Measurements from ENCODE around the gene C1orf87.

The C1orf87 gene

GRCh38 chr1:60065199-60065598 lies 8.4 kb downstream of the C1orf87 start:
- no peak for DNase-seq (ENCODE audit: low read depth)
- no peak for TF ChIP-seq CTCF (IDR thresholded peaks at IDR 0.05; ENCODE audit: control insufficient read depth, extremely low read depth, insufficient read depth)
- H3K4me3 ChIP-seq (ENCODE audit: low read depth, low read length): no peak overlapping the region

- no peak for TF ChIP-seq CTCF (IDR thresholded peaks at IDR 0.05; ENCODE audit: control insufficient read depth, extremely low read depth, insufficient read depth)
- no peak overlapping the region for H3K4me3 ChIP-seq (ENCODE audit: low read depth, low read length)
- no peak for DNase-seq (ENCODE audit: low read depth)
Measured at GRCh38 chr1:60063561-60063960, 10.0 kb downstream of the C1orf87 start.

GRCh38 chr1:60059468-60059867 lies 14.1 kb downstream of the C1orf87 start:
- no peak overlapping the region for H3K4me3 ChIP-seq (ENCODE audit: low read depth, low read length)
- DNase-seq (ENCODE audit: low read depth): no peak
- TF ChIP-seq CTCF (IDR thresholded peaks at IDR 0.05; ENCODE audit: control insufficient read depth, extremely low read depth, insufficient read depth): no peak

DNA sequence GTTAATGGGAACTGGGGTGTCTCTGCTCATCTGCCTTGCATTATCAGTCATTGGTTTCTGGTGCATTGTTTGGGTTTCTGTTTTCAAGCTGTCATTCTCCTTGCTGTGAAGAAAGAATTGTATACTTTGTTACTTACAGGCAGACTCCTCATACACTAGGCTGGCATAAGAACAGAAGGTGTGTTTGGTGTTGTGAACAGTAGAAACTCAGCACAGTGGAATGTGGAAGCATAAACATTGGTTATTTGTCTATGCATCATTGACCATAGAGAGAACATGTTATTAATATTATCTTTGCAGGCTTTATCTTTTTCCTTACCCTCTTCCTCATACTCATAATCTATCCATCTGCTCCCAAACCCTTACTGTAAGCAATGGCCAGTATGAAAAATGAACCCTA lies 18.2 kb downstream of the C1orf87 start:
- DNase-seq (ENCODE audit: low read depth): no peak
- H3K4me3 ChIP-seq (ENCODE audit: low read depth, low read length): no peak overlapping the region
- TF ChIP-seq CTCF (IDR thresholded peaks at IDR 0.05; ENCODE audit: control insufficient read depth, extremely low read depth, insufficient read depth): no peak

- TF ChIP-seq CTCF (IDR thresholded peaks at IDR 0.05; ENCODE audit: control insufficient read depth, extremely low read depth, insufficient read depth): no peak
- H3K4me3 ChIP-seq (ENCODE audit: low read depth, low read length): no peak overlapping the region
- no peak for DNase-seq (ENCODE audit: low read depth)
Measured at GRCh38 chr1:60054374-60054773, 19.2 kb downstream of the C1orf87 start.

- no peak overlapping the region for H3K4me3 ChIP-seq (ENCODE audit: low read depth, low read length)
- DNase-seq (ENCODE audit: low read depth): no peak
- TF ChIP-seq CTCF (IDR thresholded peaks at IDR 0.05; ENCODE audit: control insufficient read depth, extremely low read depth, insufficient read depth): no peak
Measured at GRCh38 chr1:60052601-60053000, 21.0 kb downstream of the C1orf87 start.

GRCh38 chr1:60051191-60051590 lies 22.4 kb downstream of the C1orf87 start:
- no peak overlapping the region for H3K4me3 ChIP-seq (ENCODE audit: low read depth, low read length)
- no peak for DNase-seq (ENCODE audit: low read depth)
- TF ChIP-seq CTCF (IDR thresholded peaks at IDR 0.05; ENCODE audit: control insufficient read depth, extremely low read depth, insufficient read depth): no peak
